Measurements from ENCODE around the gene SH2B2. TPM values are rescaled to one million over a fixed set of nuclear protein-coding genes. Genes with fewer than 3 reads are reported as not detected.

SH2B2 gene
- polyA plus RNA-seq, 1 donor from 2014 or later = 27.3 TPM

- no peaks in the 10 kb centered on the region for H3K9me3 ChIP-seq (ENCODE audit: low read length)
Measured at GRCh38 chr7:102258749-102259107, 27.9 kb upstream of the SH2B2 start.

GRCh38 chr7:102260856-102261255, 25.8 kb upstream of the SH2B2 start:
- Histone ChIP-seq H3K9me3 (ENCODE audit: low read length) (no peaks in the 10 kb centered on the region), H3K9me2 (ENCODE audit: insufficient read depth, low read length) (no peaks in the 10 kb centered on the region), H3K4me3 (ENCODE audit: low read length) (no peak overlapping the region), H2AFZ (ENCODE audit: low read depth, low read length) (no peak overlapping the region), H4K20me1 (ENCODE audit: insufficient read depth) (no peaks in the 10 kb centered on the region), H3K4me2 (ENCODE audit: low read length) (no peak overlapping the region), H3K79me2 (replicated peaks; ENCODE audit: insufficient read depth, low read length) (no peaks in the 10 kb centered on the region), H3F3A (ENCODE audit: insufficient read depth, low read length, poor library complexity, severe bottlenecking) (no peaks in the 10 kb centered on the region), H3K27ac (ENCODE audit: low read length) (no peak overlapping the region), H3K36me3 (ENCODE audit: insufficient read depth, low read length) (no peaks in the 10 kb centered on the region), H3K27me3 (ENCODE audit: insufficient read depth, low read depth, low read length) (no peaks in the 10 kb centered on the region), H3K9ac (ENCODE audit: low read length) (no peak overlapping the region)
- TF ChIP-seq REST (IDR thresholded peaks at IDR 0.05; ENCODE audit: borderline replicate concordance) (no peak), CTCF (IDR thresholded peaks at IDR 0.05; ENCODE audit: poor library complexity, severe bottlenecking) (no peak), POLR2AphosphoS5 (IDR thresholded peaks at IDR 0.05) (no peak), TAF1 (IDR thresholded peaks at IDR 0.05; ENCODE audit: low read depth) (no peak), MXI1 (conservative IDR thresholded peaks at IDR 0.05; ENCODE audit: poor library complexity, severe bottlenecking) (no peak), RAD21 (conservative IDR thresholded peaks at IDR 0.05) (no peak), EZH2 (IDR thresholded peaks at IDR 0.05; ENCODE audit: borderline replicate concordance, insufficient read depth, low read length, poor library complexity, severe bottlenecking) (no peak), EP300 (conservative IDR thresholded peaks at IDR 0.05; ENCODE audit: poor library complexity, severe bottlenecking) (no peak)

More at GRCh38 chr7:102258749-102259107, 27.9 kb upstream of the SH2B2 start:
- no peaks in the 10 kb centered on the region for H3K36me3 ChIP-seq (ENCODE audit: insufficient read depth, low read length)
- H3K9ac ChIP-seq (ENCODE audit: low read length) = no peak overlapping the region
- no peak overlapping the region for H3K4me3 ChIP-seq (ENCODE audit: low read length)
- H3K9me2 ChIP-seq (ENCODE audit: insufficient read depth, low read length) = no peaks in the 10 kb centered on the region
- H4K20me1 ChIP-seq (ENCODE audit: insufficient read depth) = no peaks in the 10 kb centered on the region
- H3K4me2 ChIP-seq (ENCODE audit: low read length) = no peak overlapping the region
- no peaks in the 10 kb centered on the region for H3K79me2 ChIP-seq (replicated peaks; ENCODE audit: insufficient read depth, low read length)
- no peaks in the 10 kb centered on the region for H3F3A ChIP-seq (ENCODE audit: insufficient read depth, low read length, poor library complexity, severe bottlenecking)
- no peak overlapping the region for H3K27ac ChIP-seq (ENCODE audit: low read length)
- TF ChIP-seq SMC3 (conservative IDR thresholded peaks at IDR 0.05; ENCODE audit: poor library complexity) (no peak), EZH2 (IDR thresholded peaks at IDR 0.05; ENCODE audit: borderline replicate concordance, insufficient read depth, low read length, poor library complexity, severe bottlenecking) (no peak), EP300 (conservative IDR thresholded peaks at IDR 0.05; ENCODE audit: poor library complexity, severe bottlenecking) (no peak), CTCF (IDR thresholded peaks at IDR 0.05; ENCODE audit: poor library complexity, severe bottlenecking) (no peak), POLR2AphosphoS5 (IDR thresholded peaks at IDR 0.05) (no peak), REST (IDR thresholded peaks at IDR 0.05; ENCODE audit: borderline replicate concordance) (no peak)
- H3K27me3 ChIP-seq (ENCODE audit: insufficient read depth, low read depth, low read length) = no peaks in the 10 kb centered on the region
- no peak overlapping the region for H2AFZ ChIP-seq (ENCODE audit: low read depth, low read length)

All from neural cell (in vitro differentiated cells).